H9 (cell line): ENCODE measurements around the gene FOSL2. TPM values are rescaled to one million over a fixed set of nuclear protein-coding genes. Genes with fewer than 3 reads are reported as not detected.

Experiments
- DNase-seq: peaks from one replicate; pipeline ENCODE4 v3.0.0-alpha.2; 2017
- H2AFZ ChIP-seq: one replicate; pipeline ENCODE4 v1.6.1; 2013; ENCODE audit warnings: mild to moderate bottlenecking, low read length, control low read depth, moderate library complexity
- H2AK5ac ChIP-seq: 2 replicates; pipeline ENCODE4 v1.6.1; 2013; ENCODE audit warnings: low read length, control low read depth, mixed read lengths; ENCODE audit not compliant: insufficient read length
- H2BK120ac ChIP-seq: one replicate; pipeline ENCODE4 v1.6.1; 2013; ENCODE audit warnings: low read depth, mild to moderate bottlenecking, low read length, control low read depth, inconsistent platforms; ENCODE audit not compliant: poor library complexity, severe bottlenecking
- H2BK12ac ChIP-seq: 2 replicates; pipeline ENCODE4 v1.6.1; 2013; ENCODE audit warnings: low read length, control low read depth, mixed read lengths, low read depth; ENCODE audit not compliant: insufficient read length
- H2BK15ac ChIP-seq: 2 replicates; pipeline ENCODE4 v1.6.1; 2013; ENCODE audit warnings: low read depth, low read length, control low read depth
- H2BK20ac ChIP-seq: one replicate; pipeline ENCODE4 v1.6.1; 2013; ENCODE audit warnings: low read depth, mild to moderate bottlenecking, low read length, control low read depth, inconsistent platforms; ENCODE audit not compliant: poor library complexity, severe bottlenecking
- H2BK5ac ChIP-seq: 2 replicates; pipeline ENCODE4 v1.6.1; 2013; ENCODE audit warnings: low read length, control low read depth, mixed read lengths; ENCODE audit not compliant: insufficient read length
- H3K14ac ChIP-seq: 2 replicates; pipeline ENCODE4 v1.6.1; 2013; ENCODE audit warnings: low read length, control low read depth; ENCODE audit not compliant: insufficient read depth
- H3K18ac ChIP-seq: 2 replicates; pipeline ENCODE4 v1.6.1; 2013; ENCODE audit warnings: low read depth, mild to moderate bottlenecking, mixed read lengths, low read length, control low read depth; ENCODE audit not compliant: insufficient read length
- H3K23ac ChIP-seq: 2 replicates; pipeline ENCODE4 v1.6.1; 2013; ENCODE audit warnings: low read length, control low read depth, mixed read lengths, low read depth; ENCODE audit not compliant: insufficient read length
- H3K23me2 ChIP-seq: 2 replicates; pipeline ENCODE4 v1.6.1; 2013; ENCODE audit warnings: low read depth, mild to moderate bottlenecking, mixed read lengths, low read length, control low read depth; ENCODE audit not compliant: insufficient read length, poor library complexity, severe bottlenecking
- H3K27ac ChIP-seq: 2 replicates; pipeline ENCODE4 v1.5.1; 2013; ENCODE audit warnings: low read length, control low read depth, mixed read lengths, low read depth; ENCODE audit not compliant: insufficient read length
- H3K27me3 ChIP-seq: 2 replicates; pipeline ENCODE4 v1.6.1; 2013; ENCODE audit warnings: low read length, control low read depth, inconsistent platforms; ENCODE audit not compliant: insufficient read depth
- H3K4ac ChIP-seq: 2 replicates; pipeline ENCODE4 v1.6.1; 2013; ENCODE audit warnings: low read depth, mild to moderate bottlenecking, control low read depth, inconsistent platforms, low read length, moderate library complexity
- H3K4me1 ChIP-seq: 2 replicates; pipeline ENCODE4 v1.6.1; 2013; ENCODE audit warnings: low read length, control low read depth, inconsistent platforms; ENCODE audit not compliant: insufficient read depth
- H3K4me2 ChIP-seq: 2 replicates; pipeline ENCODE4 v1.6.1; 2013; ENCODE audit warnings: low read length, control low read depth, mixed read lengths; ENCODE audit not compliant: insufficient read length, insufficient read depth
- H3K56ac ChIP-seq: 2 replicates; pipeline ENCODE4 v1.6.1; 2013; ENCODE audit warnings: low read depth, mild to moderate bottlenecking, mixed read lengths, low read length, control low read depth; ENCODE audit not compliant: insufficient read length
- H3K79me1 ChIP-seq: 2 replicates; pipeline ENCODE4 v1.6.1; 2013; ENCODE audit warnings: low read depth, mild to moderate bottlenecking, moderate library complexity, low read length, control low read depth, inconsistent platforms; ENCODE audit not compliant: insufficient read depth, poor library complexity, severe bottlenecking
- H3K79me2 ChIP-seq: 2 replicates; pipeline ENCODE4 v1.6.1; 2013; ENCODE audit warnings: low read length, control low read depth, inconsistent platforms; ENCODE audit not compliant: insufficient read depth
- H3K9ac ChIP-seq: 2 replicates; pipeline ENCODE4 v1.6.1; 2013; ENCODE audit warnings: low read length, control low read depth, mixed read lengths; ENCODE audit not compliant: insufficient read length; ENCODE audit errors: extremely low read depth
- H3K9me3 ChIP-seq: one replicate; pipeline ENCODE4 v1.6.1; 2013; ENCODE audit warnings: low read depth, low read length, inconsistent platforms; ENCODE audit not compliant: control insufficient read depth
- H3T11ph ChIP-seq: one replicate; pipeline ENCODE4 v1.6.1; 2013; ENCODE audit warnings: mild to moderate bottlenecking, low read length, control low read depth, inconsistent platforms
- H4K20me1 ChIP-seq: one replicate; pipeline ENCODE4 v1.6.1; 2013; ENCODE audit not compliant: control insufficient read depth, insufficient read length, insufficient read depth
- H4K5ac ChIP-seq: 2 replicates; pipeline ENCODE4 v1.6.1; 2013; ENCODE audit warnings: low read depth, mild to moderate bottlenecking, mixed read lengths, low read length, control low read depth; ENCODE audit not compliant: insufficient read length
- H4K8ac ChIP-seq: replicated peaks from 2 replicates; pipeline ENCODE4 v1.6.1; 2013; ENCODE audit warnings: low read length, control low read depth, mixed read lengths, low read depth; ENCODE audit not compliant: insufficient read length
- H4K91ac ChIP-seq: 2 replicates; pipeline ENCODE4 v1.6.1; 2013; ENCODE audit warnings: low read depth, mild to moderate bottlenecking, moderate library complexity, mixed read lengths, low read length, control low read depth; ENCODE audit not compliant: insufficient read length
- H3K27ac Mint-ChIP-seq, 3 experiments: 2 replicates in 2 of 3; 3 replicates in 1 of 3; pipeline ENCODE4 v1.8.0; 2020 to 2021; ENCODE audit warnings: mixed read lengths in 3 of 3, mild to moderate bottlenecking in 1 of 3, moderate library complexity in 1 of 3
- H3K27me3 Mint-ChIP-seq: 2 replicates; pipeline ENCODE4 v1.8.0; 2021; ENCODE audit warnings: low read depth, mild to moderate bottlenecking, moderate library complexity, mixed read lengths
- H3K36me3 Mint-ChIP-seq, 3 experiments: 2 replicates in 2 of 3; 3 replicates in 1 of 3; pipeline ENCODE4 v1.8.0; 2020 to 2021; ENCODE audit warnings: low read depth in 3 of 3, mixed read lengths in 3 of 3; ENCODE audit not compliant: insufficient read depth in 1 of 3
- H3K4me1 Mint-ChIP-seq, 2 experiments: 2 replicates each; pipeline ENCODE4 v1.8.0; 2020; ENCODE audit warnings: mixed read lengths in 2 of 2
- H3K4me3 Mint-ChIP-seq, 2 experiments: 2 replicates in 1 of 2; 3 replicates in 1 of 2; pipeline ENCODE4 v1.8.0; 2020 to 2021; ENCODE audit warnings: mild to moderate bottlenecking in 2 of 2, mixed read lengths in 2 of 2, moderate library complexity in 1 of 2
- H3K9me3 Mint-ChIP-seq, 2 experiments: 2 replicates in 1 of 2; 3 replicates in 1 of 2; pipeline ENCODE4 v1.8.0; 2020; ENCODE audit warnings: mild to moderate bottlenecking in 2 of 2, mixed read lengths in 2 of 2, moderate library complexity in 1 of 2
- CTCF ChIP-seq: fragments of 200-600 bp; sonication (generic); conservative IDR thresholded peaks from 3 replicates; pipeline ENCODE4 v1.8.0; 2021; ENCODE audit warnings: antibody characterized with exemption, mild to moderate bottlenecking
- WGBS: extraction: QIAGEN DNeasy Blood & Tissue Kit; methylation state at CpG from one replicate; pipeline ENCODE4 v1.1.7; 2013; ENCODE audit warnings: missing lambda C conversion rate, low lambda C conversion rate, mixed read lengths; ENCODE audit not compliant: insufficient read length; ENCODE audit errors: extremely low coverage; 5-methylcytosine and 5-hydroxymethylcytosine counted together
- total RNA-seq: library from RNA; stranded (reverse); gene quantifications from 2 replicates; pipeline ENCODE4 v1.2.1, GENCODE V29; 2021

The FOSL2 gene
- total RNA-seq, 1 experiment from 2014 or later: 7.4 TPM

- no peak overlapping the region for H3K4me3 Mint-ChIP-seq
- TF ChIP-seq CTCF: no peak
- no peak overlapping the region for H3K27ac Mint-ChIP-seq
- Histone ChIP-seq H2BK5ac (no peak overlapping the region), H3K4me2 (no peak overlapping the region), H4K20me1 (no peaks in the 10 kb centered on the region), H3K4me1 (no peaks in the 10 kb centered on the region), H3K9me3 (no peaks in the 10 kb centered on the region), H4K5ac (no peak overlapping the region), H3T11ph (no peak overlapping the region), H2BK12ac (no peak overlapping the region), H3K27me3 (no peaks in the 10 kb centered on the region), H2BK120ac (no peak overlapping the region), H3K18ac (no peak overlapping the region), H2BK15ac (no peak overlapping the region), H3K79me2 (no peaks in the 10 kb centered on the region), H3K9ac (no peak overlapping the region), H2AK5ac (no peak overlapping the region), H3K4ac (no peak overlapping the region), H3K56ac (no peak overlapping the region), H4K91ac (no peak overlapping the region), H2AFZ (no peak overlapping the region), H4K8ac (no peak overlapping the region), H2BK20ac (no peak overlapping the region), H3K79me1 (no peaks in the 10 kb centered on the region), H3K23ac (no peak overlapping the region), H3K14ac (no peak overlapping the region), H3K23me2 (no peaks in the 10 kb centered on the region), H3K27ac (no peak overlapping the region)
- DNase-seq: no peak
- H3K9me3 Mint-ChIP-seq: no peaks in the 10 kb centered on the region
- no peaks in the 10 kb centered on the region; the same call in 1 of the 2 replicates for H3K27me3 Mint-ChIP-seq
- WGBS: no CpG with 5 or more reads among the region's 6 CpGs
- peaks cover 6 to 19% of the 10 kb centered on the region in 2 experiments for H3K4me1 Mint-ChIP-seq
- H3K36me3 Mint-ChIP-seq: no peaks in the 10 kb centered on the region; a peak in 2 of 7 replicates
These were observed 37.0 kb upstream of the FOSL2 start for GRCh38 chr2:28355521-28356094.
